Peyer's patch (tissue), 4 donors: ENCODE results near the gene FBXO31.

Experiments
- POLR2A ChIP-seq, 2 donors: fragments of 450-650 bp; IDR thresholded peaks; one replicate each; pipeline ENCODE4 v1.5.1; 2017; ENCODE audit warnings: antibody characterized with exemption in 2 of 2, mild to moderate bottlenecking in 2 of 2, moderate library complexity in 2 of 2
- TF ChIP-seq, protein P1 (sequence below), 6 experiments: fragments of 450-650 bp in 4 of 6; fragments of 200-600 bp in 2 of 6; sonication (generic) in 1 of 6; IDR thresholded peaks; one replicate each; pipeline ENCODE4 v1.5.1; 2017 to 2019; ENCODE audit warnings: antibody characterized with exemption in 6 of 6, mild to moderate bottlenecking in 3 of 6, moderate library complexity in 1 of 6

DNA sequence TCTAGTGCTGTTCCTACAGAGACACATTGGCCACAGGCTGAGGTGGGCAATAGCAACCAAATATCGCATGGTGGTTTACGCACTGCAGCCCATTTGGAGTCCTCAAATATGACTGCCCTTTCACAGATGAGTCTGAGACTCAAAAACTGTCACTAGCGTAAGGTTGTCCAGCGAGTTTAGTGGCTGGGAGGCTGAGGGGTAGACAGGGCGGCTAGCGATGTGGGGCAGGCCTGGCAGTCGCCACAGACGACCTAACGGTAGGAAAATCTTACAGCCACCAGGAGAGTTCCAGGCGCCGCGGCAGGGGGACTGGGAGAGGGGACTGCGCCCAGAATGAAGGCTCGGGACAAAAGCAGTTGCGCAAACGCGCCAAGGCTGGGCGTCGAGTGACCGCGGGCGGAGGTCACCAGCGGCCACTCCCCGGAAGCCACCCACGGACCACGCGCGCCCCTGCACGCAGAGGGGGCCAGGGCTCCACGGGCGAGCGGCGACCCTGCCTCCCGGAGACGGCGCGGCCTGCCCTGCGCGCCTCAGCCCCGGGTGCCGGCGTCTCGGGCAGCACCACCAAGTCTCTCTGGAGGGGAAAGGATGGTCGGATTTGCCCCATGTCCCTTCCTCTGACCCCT, 7.9 kb upstream of the FBXO31 start:
- TF ChIP-seq, protein P1, sequence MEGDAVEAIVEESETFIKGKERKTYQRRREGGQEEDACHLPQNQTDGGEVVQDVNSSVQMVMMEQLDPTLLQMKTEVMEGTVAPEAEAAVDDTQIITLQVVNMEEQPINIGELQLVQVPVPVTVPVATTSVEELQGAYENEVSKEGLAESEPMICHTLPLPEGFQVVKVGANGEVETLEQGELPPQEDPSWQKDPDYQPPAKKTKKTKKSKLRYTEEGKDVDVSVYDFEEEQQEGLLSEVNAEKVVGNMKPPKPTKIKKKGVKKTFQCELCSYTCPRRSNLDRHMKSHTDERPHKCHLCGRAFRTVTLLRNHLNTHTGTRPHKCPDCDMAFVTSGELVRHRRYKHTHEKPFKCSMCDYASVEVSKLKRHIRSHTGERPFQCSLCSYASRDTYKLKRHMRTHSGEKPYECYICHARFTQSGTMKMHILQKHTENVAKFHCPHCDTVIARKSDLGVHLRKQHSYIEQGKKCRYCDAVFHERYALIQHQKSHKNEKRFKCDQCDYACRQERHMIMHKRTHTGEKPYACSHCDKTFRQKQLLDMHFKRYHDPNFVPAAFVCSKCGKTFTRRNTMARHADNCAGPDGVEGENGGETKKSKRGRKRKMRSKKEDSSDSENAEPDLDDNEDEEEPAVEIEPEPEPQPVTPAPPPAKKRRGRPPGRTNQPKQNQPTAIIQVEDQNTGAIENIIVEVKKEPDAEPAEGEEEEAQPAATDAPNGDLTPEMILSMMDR (IDR thresholded peaks at IDR 0.05): peak in 1 of 6 experiments; percentile 10
- TF ChIP-seq POLR2A (IDR thresholded peaks at IDR 0.05): no peak
